Astrocyte of the spinal cord (primary cell): Measurements from ENCODE around the gene TSPAN19.

ENCODE experiments used
- DNase-seq: peaks from one replicate; pipeline ENCODE4 v3.0.0; 2011; ENCODE audit warnings: low read depth, low spot score
- H3K4me3 ChIP-seq: 2 replicates; pipeline ENCODE4 v1.5.1; 2011; ENCODE audit warnings: low read depth, mild to moderate bottlenecking, low read length, moderate library complexity
- CTCF ChIP-seq: IDR thresholded peaks from 2 replicates; pipeline ENCODE4 v1.5.1; 2012; ENCODE audit warnings: low read depth, mild to moderate bottlenecking, low read length, inconsistent platforms
- in situ Hi-C: cut with HindIII; loops from 2 replicates; pipeline ENCODE4 v1.10.0; 2017; ENCODE audit warnings: low sequenced_read_pairs

The TSPAN19 gene

DNA sequence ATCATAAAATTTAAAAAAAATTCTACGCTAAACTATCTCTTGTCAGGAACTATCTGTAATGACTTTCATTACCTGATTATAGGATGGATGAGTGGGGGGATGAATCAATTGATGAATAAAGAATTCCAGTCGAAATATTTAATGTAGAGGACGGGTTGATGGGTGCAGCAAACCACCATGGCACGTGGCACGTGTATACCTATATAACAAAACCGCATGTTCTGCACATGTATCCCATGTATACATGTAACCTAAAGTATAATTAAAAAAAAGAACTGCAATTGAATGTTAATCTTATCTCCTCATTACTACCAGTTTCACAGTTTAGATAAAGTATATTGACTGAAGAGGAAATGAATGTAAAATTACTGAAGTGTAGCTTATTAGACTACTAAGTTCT lies 23.5 kb upstream of the TSPAN19 start:
- no peak for DNase-seq
- H3K4me3 ChIP-seq, result no peak overlapping the region
- TF ChIP-seq CTCF, result no peak
- in situ Hi-C loops, result no loop called here

- DNase-seq, result no peak
- TF ChIP-seq CTCF, result no peak
- in situ Hi-C loops, result no loop called here
- H3K4me3 ChIP-seq, result no peak overlapping the region
These were observed 22.3 kb upstream of the TSPAN19 start for GRCh38 chr12:85058339-85058738.

DNA sequence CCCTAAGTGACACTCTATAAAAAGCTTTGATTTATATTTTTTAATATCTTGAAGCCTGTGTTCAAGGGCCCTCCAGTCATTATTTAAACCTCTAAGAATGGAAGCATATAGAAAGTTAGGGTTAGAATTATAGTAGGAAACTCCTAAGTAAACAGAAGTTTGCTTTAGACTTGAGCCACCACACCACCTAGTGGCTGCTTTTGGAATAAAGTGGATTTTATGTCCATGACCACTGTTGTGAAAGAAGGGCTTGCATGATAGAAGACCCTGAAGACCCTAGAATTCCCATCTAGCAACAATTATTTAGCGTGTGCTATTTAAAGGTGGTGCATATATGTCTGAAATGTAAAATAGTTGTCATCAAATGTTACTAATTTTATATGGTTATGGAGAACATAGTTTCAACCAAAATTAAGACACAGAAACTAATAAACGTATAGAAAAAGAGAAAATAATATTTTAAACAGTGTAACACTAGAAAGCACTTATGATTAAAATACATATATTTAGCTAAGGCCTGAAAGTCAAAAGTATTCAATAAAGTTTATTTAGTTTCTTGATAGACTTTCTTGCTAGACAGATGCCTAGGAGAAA lies 21.4 kb upstream of the TSPAN19 start:
- peak; percentile 80 for TF ChIP-seq CTCF
- in situ Hi-C loops, result no loop called here
- peak; percentile 55 for DNase-seq
- H3K4me3 ChIP-seq, result no peak overlapping the region

DNA sequence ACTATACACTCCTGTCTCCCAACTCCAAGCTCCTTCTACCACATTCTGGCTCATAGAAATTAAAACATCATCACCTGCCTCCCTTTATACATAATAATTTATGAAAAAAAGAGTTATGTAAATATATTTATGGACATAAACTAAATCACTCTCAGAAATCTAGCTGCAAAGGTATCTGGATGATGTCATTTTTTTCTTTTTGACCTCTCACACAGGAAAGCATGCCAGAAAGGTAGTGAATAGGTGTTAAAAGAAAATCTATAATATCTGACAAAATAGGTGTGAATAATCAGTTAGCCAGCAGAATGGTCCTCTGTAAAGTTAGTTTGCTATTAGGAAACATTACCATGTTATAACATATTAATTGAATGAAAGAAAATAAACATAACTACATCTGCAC lies 7.8 kb upstream of the TSPAN19 start:
- DNase-seq, result no peak
- in situ Hi-C loops, result no loop called here
- H3K4me3 ChIP-seq, result no peak overlapping the region
- TF ChIP-seq CTCF, result no peak

GRCh38 chr12:85041395-85041794 lies 5.3 kb upstream of the TSPAN19 start:
- H3K4me3 ChIP-seq, result no peak overlapping the region
- in situ Hi-C loops, result no loop called here
- TF ChIP-seq CTCF, result no peak
- DNase-seq, result no peak

DNA sequence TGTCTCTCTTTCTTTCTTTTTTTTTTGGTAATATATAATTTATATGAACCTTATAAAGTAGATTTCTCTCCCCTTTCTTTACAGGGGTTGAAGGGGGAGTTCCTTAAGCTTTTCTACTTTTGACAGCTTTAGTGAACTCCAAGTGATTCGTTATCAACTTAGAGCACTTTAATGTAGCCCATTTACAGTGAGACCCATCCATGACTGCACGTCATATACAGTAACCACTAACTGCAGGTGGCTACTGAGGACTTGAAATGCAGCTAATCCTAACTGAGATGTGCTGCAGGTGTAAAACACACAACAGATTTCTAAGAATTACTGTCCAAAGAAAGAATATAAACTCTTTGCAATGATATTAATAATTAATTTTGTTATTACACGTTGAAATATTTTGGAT lies 656 bp upstream of the TSPAN19 start:
- TF ChIP-seq CTCF, result no peak
- no peak for DNase-seq
- in situ Hi-C loops, result no loop called here
- H3K4me3 ChIP-seq, result peak overlapping the region; percentile 87

DNA sequence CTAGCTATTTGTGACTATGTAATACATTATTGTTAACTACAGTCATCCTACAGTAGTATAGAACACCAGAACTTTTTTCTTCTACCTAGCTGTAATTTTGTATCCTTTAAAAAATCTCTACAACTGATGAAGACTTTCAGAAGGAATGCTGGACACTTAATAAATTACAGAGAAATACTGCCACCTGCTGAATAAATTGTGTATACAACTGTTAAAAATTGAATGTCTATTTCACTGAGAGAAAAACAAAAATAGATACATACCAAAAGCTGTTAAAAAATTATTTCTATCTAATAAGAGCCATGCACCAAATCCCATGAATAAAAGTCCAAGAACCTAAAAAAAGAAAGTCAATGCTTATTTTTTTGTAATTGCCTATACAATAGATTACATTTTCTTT lies 6.6 kb downstream of the TSPAN19 start:
- peak; percentile 47 for DNase-seq

More for the DNA sequence above, 6.6 kb downstream of the TSPAN19 start:
- in situ Hi-C loops, result no loop called here
- H3K4me3 ChIP-seq, result no peak overlapping the region
- peak; percentile 25 for TF ChIP-seq CTCF
